ENCODE measurements around the gene MICU1.

DNA sequence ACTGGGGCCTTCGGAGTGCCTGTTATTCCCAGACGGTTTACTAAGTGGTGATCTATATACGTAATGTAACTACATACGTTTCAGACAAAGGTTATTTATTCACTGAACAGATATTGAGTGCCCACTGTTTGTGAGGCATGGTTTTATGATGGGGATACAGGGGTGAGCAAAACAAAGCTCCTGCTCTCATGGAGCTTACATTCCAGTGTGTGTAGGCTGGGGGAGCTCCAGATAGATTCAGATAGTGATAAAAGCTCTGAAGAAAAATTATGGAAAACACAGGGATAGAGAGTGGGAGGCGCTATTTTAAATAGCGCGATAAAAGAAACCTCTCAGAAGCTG lies 270.7 kb downstream of the MICU1 start:
- TF ChIP-seq, protein P1, sequence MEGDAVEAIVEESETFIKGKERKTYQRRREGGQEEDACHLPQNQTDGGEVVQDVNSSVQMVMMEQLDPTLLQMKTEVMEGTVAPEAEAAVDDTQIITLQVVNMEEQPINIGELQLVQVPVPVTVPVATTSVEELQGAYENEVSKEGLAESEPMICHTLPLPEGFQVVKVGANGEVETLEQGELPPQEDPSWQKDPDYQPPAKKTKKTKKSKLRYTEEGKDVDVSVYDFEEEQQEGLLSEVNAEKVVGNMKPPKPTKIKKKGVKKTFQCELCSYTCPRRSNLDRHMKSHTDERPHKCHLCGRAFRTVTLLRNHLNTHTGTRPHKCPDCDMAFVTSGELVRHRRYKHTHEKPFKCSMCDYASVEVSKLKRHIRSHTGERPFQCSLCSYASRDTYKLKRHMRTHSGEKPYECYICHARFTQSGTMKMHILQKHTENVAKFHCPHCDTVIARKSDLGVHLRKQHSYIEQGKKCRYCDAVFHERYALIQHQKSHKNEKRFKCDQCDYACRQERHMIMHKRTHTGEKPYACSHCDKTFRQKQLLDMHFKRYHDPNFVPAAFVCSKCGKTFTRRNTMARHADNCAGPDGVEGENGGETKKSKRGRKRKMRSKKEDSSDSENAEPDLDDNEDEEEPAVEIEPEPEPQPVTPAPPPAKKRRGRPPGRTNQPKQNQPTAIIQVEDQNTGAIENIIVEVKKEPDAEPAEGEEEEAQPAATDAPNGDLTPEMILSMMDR (conservative IDR thresholded peaks at IDR 0.05) = no peak
- no peak for TF ChIP-seq EZH2 (IDR thresholded peaks at IDR 0.05; ENCODE audit: low read depth)

Data from PC-9 (cell line).